ENCODE results near the gene TRPV3.
"Not testable (repeated sequence)": the region's sequence is repeated elsewhere in the genome, so short reads cannot be mapped to it uniquely, and the experiment has no call there.

TRPV3 gene

DNA sequence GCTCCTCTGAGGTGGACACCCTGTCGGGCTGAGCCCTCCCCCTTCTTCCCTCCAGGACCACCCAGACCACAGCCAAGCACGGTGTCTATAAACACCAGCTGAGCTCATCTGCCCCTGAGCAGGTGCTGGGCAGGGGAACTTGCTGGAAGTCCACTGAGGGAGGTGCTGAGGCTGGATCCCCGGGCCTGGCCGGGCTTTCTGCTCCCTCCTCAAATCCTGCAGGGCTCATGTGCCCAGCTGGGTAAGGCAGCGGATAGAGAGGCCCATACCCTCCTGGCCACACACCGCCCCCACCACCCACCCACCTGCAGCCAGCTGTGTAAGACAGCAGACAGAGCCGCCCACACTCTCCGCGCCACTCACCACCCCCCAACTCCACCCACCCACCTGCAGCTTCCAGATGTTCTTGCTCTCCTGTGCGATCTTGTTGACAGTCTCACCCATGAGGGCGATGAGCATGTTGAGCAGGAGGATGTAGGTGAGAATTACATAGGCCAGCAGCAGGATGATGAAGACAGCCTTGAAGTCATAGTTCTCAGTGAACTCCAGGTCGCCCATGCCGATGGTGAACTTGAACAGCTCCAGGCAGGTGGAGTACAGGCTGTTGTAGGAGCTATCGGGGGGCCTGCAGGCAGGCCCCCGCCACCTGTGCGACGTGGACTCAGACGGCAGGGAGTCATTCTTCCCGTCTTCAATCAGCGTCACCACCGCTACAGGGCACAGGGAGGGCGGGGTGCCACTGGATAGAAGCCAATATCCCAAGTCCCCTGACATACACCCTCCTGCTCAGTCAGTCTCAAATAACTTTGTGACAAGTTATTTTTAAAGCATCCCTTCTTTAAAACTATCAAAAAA, 15.9 kb upstream of the TRPV3 start:
- DNase-seq (ENCODE audit: low read depth): no peak

- no peak for DNase-seq (ENCODE audit: low read depth)
Measured at GRCh38 chr17:3572231-3572630, 14.6 kb upstream of the TRPV3 start.

GRCh38 chr17:3571043-3571900, 13.7 kb upstream of the TRPV3 start:
- no peak for DNase-seq (ENCODE audit: low read depth)

- DNase-seq (ENCODE audit: low read depth): no peak
Measured at GRCh38 chr17:3569534-3570137, 12.0 kb upstream of the TRPV3 start.

DNA sequence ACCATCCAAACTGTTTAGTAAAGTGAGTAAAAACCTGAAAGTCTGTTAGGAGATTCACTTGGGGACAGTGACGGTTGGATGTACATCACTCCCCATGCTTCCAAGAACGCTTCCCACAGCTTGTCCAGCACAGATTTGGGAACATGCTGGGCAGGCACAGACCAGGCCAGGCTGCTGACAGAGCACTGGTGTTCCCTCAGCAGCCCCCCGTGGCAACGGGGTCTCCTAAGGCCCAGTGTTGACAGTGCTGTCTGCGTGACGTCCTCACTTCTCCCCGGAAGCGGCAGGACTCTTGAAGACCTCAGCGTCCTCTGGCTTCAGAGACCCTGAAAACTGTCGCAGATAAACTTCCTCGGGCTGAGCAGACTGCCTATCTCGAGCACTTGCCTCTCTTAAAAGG, 8.9 kb upstream of the TRPV3 start:
- DNase-seq (ENCODE audit: low read depth): no peak

GRCh38 chr17:3565143-3565542, 7.5 kb upstream of the TRPV3 start:
- no peak for DNase-seq (ENCODE audit: low read depth)

GRCh38 chr17:3564241-3564640, 6.6 kb upstream of the TRPV3 start:
- DNase-seq (ENCODE audit: low read depth): not testable (repeated sequence)

DNA sequence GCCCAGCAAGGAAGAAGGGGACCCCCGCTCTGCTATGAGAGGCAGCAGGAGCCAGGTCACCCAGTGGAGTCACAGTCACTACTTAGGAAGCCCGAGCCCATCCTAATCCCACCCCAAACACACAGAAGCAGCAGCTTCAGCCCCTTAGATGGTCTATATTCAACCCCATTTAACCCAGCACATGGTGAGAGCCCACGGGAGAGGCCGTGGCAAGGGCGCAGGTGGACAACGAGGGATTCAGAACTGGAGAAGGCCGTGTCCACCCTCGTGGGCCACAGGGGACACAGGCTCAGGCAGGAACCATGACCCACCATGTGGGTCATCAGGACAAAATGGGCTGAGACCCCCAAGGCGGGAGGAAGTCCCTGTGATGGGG, 1.6 kb upstream of the TRPV3 start:
- no peak for DNase-seq (ENCODE audit: low read depth)

DNA sequence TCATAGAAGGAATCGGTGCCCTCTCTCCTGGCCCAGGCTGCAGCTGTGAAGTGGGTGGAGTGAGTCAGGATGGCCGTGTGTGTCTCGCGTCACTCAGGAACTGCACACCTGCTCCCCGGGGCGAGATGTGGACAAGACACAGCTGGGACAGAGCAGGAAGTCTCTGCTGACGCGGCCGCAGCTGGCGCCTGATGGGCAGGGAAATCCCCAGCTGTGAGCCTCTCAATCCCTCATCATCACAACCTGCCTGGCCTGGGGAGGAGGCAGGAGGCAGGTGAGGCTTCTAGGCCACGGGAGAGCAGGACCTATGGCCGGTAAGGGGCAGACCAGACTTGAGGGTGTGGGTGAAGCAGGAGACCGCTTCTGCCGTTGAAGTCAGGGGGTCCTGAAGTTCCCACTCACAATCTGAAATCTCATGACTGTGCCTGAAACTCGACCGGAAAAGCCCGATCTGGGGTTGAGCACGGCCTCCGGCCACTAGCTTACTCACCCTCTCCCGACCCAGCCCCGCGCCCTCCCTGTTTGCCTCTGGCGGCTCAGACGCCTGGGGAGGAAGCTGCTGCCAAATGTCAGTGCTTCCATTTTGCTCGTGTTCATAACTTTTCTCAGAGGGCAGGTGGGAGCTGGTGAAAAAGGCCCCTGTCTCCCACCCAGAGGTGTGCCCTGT, 1.1 kb upstream of the TRPV3 start:
- DNase-seq (ENCODE audit: low read depth): no peak

DNA sequence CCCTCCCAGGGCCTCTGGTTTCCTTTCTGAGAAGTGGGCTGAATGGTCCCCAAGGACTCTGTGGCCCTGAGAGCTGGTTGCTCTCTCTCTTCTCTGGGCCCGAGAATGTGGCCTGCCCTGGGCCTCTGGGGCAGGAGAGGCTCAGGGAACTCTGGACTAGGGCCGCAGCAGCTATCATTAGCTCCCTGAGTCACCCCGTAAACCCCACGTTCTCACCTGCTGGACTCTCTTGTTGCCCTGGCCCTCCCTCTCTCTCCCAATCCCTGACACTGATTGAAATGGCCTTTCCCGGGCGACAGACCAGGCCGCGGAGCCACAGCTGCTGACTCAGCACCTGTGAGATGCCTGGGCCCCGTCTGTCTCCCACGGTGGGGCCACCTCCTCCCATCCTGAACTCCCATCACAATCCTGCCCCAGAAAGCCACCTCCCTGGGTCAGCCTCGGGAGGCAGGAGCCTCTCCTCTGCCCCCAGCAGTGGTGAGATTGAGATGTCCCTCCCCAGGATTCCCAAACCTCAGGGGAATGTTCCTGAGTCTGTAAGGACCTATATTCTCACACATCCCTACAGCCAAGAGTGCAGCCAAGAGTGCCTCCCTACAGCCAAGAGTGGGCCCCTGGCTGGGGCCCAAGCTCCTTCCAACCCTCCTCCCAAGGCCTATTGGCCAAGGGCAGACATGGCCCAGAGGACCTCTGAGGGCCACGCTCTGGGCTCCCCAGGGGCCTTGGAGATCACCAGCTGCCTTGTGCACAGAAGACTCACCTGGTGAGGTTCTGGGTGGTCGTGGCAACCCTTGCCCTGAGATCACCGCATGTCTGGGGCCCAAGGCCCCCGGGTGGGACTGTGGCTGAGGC, 470 bp downstream of the TRPV3 start:
- DNase-seq (ENCODE audit: low read depth): no peak

DNA sequence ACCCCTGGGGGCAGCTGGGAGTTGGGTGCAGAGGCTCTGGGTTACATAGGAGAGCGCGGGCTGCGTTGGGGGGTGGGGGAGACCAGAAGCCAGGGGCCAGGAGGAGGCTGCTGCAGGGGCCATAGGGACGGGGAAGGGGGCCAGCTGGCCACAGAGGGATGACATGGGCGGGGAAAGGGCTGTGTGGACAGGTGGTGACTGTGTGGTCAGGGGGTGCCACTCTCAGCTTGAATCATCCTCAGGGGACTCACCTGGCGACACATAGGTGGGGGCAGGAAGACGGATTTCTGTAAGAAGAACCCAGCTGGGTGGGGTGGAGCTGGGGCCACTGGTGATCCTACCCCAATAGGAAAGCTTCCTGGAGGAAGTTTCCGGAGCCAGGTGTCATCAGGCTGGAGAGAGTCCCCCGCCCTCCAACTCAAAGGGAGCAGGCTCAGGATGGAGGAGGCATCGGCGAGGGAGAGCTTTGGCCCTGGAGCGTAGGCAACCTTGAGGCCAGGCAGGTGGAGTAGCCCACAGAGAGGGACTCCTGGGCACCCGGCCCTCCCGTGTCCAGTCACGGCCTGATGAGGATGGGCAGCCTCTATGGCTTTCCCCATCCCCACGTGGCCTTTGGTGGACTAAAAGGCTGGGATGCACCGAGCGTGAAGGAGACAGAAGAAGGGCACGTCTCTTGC, 1.2 kb downstream of the TRPV3 start:
- no peak for DNase-seq (ENCODE audit: low read depth)

GRCh38 chr17:3555189-3555796, 2.3 kb downstream of the TRPV3 start:
- DNase-seq (ENCODE audit: low read depth): no peak

DNA sequence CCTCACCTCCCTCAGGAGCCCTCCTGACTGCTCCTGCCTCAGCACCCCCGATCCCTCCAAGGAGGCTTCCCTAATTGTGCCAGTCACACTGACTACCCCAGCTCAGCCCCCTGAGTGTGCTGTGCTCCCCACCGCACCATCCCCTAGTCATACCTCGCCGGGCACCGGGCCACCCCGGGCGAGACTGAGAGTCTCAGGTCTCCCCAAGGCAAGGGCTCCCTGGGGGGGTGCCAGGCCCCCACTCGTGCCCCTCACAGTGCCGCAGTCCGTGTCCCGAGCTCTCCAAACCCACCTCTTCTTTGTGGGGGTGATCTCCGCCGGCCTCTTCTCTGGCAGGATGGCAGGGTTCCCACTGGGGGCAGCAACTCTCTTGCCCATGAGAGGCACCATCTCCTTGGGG, 3.2 kb downstream of the TRPV3 start:
- no peak for DNase-seq (ENCODE audit: low read depth)

DNA sequence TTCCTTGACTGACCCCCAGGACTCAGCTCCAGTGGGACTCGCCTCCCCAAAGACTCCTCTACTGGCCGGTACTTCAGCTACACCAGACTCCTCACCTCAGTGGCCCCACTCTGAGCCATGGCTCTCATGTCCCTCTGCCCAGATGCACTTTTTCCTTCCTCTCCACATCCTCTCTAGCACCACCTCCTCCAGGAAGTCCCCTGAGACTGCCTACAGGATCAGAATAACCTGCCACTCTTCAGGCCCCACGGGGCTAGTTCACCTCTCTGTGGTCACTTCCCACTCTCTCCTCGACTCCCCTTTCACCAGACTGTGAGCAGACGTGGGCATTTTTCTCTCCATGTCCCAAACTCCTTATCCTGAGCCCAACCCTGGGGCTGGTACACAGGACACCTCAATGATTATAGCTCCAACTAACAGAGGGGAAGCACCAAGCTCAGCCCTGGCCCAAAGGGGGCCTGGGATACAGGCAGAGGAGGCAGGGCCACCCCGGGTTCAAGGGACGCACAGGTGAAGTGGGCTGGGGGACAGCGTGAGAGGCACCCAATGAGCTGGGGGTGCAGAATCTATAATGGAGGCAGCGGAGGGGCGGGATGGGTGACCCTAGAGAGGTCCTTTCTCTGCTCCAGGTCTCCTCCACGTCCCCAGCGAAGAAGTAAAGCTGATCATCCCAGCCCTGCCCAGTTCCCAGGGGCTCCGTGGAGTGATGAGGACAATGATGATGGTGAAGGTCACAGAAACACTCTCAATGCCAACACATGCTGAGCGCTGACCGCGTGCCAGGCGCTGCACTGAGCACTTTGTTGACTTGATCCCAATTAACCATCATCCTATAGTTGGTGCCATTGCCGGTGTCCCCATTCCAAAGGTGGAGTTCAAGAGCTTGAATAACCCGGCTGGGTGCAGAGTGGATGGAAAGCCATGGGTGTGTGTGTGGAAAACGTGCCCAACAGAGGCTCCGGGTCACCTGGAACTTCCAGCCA, 3.9 kb downstream of the TRPV3 start:
- DNase-seq (ENCODE audit: low read depth): no peak

DNA sequence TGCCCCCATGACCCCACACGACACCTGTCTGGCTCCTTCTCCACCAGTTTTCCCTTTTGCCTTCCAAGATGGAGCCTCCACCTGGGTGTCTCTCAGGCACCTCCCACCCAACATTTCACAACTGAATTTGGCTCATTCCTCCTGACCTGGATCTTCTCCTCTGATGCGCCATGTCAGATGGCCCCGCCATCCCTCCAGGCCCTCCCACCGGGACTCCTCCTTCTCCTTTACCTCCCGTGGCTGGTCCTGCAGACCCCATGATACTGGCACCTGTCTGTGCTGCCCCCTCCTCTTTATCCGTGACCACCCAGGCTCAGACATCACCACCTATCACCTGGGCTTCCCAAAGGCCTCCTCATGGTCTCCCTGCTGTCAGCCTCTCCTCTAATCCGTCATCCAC, 4.7 kb downstream of the TRPV3 start:
- DNase-seq (ENCODE audit: low read depth): no peak

- DNase-seq (ENCODE audit: low read depth): no peak
Measured at GRCh38 chr17:3551189-3551588, 6.4 kb downstream of the TRPV3 start.

DNA sequence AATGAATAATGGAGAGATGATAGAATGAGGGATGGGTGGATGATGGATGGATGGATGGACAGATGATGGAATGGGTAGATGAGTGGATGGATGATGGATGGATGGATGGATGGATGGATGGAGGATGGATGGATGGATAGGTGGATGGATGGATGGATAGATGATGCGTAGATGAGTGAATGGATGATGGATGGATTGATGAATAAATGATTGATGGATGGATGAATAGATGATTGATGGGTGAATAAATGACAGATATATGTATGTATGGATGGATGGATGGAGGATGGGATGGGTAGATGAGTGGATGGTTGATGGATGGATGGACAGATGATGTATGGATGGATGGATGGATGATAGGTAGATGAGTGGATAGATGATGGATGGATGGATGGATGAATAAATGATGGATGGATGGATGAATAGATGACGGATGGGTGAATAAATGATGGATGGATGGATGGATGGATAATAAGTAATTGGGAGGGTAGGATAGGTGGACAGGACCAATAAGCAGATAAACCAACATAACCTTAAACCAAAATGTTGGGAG, 7.9 kb downstream of the TRPV3 start:
- no peak for DNase-seq (ENCODE audit: low read depth)

- DNase-seq (ENCODE audit: low read depth): no peak
Measured at GRCh38 chr17:3547628-3548027, 10.0 kb downstream of the TRPV3 start.

- no peak for DNase-seq (ENCODE audit: low read depth)
Measured at GRCh38 chr17:3546997-3547396, 10.6 kb downstream of the TRPV3 start.

All from stromal cell of bone marrow (primary cell).